Measurements from ENCODE around the gene TMEM143.
"Not testable (repeated sequence)": the region's sequence is repeated elsewhere in the genome, so short reads cannot be mapped to it uniquely, and the experiment has no call there.

TMEM143 gene

DNA sequence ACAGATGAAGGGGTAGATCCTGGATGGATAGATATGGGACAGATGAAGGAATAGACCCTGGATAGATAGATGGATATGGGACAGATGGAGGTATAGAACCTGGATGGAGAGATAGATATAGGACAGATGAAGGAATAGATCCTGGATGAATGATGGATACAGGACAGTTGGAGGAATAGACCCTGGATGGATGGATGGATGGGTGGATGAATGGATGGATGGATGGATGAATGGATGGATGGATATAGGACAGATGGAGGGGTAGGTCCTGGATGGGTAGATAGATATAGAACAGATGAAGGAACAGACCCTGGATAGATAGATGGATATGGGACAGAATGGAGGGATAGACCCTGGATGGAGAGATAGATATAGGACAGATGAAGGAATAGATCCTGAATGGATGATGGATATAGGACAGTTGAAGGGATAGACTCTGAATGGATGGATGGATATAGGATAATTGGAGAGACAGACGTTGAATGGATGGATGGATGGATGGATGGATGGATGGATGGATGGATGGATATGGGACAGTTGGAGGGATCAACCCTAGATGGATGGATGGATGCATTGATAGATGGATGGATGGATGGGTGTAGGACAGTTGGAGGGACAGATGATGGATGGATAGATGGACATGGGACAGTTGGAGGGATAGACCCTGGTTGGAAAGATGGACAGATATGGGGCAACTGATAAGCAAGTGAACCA lies 61.7 kb downstream of the TMEM143 start:
- FAIRE-seq (no peak), DNase-seq (ENCODE audit: insufficient read length, low spot score) (no peak)

GRCh38 chr19:48297975-48298374 lies 65.8 kb downstream of the TMEM143 start:
- DNase-seq (ENCODE audit: insufficient read length, low spot score) (no peak), FAIRE-seq (no peak)

GRCh38 chr19:48296963-48297734 lies 66.6 kb downstream of the TMEM143 start:
- FAIRE-seq (no peak), DNase-seq (ENCODE audit: insufficient read length, low spot score) (no peak)

DNA sequence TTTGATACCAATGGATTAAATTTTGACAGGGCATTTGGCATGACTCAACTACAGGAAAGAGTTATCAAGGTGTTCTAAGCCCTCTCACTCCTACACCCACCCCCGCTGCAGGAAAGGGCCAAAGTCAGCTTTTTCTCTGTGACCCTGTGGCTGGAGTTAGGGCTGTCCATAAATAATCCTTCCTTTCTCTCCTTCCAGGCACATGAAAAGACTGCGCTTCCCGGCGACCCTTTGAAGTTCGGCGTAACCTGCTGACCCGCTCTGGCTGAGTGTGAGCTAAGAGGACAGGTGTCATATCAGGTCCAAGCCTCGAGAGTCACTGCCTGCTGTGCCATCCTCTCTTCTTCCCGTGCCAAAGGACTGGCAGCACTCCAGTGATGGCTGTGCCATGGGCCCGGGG lies 68.3 kb downstream of the TMEM143 start:
- FAIRE-seq (no peak), DNase-seq (ENCODE audit: insufficient read length, low spot score) (no peak)

DNA sequence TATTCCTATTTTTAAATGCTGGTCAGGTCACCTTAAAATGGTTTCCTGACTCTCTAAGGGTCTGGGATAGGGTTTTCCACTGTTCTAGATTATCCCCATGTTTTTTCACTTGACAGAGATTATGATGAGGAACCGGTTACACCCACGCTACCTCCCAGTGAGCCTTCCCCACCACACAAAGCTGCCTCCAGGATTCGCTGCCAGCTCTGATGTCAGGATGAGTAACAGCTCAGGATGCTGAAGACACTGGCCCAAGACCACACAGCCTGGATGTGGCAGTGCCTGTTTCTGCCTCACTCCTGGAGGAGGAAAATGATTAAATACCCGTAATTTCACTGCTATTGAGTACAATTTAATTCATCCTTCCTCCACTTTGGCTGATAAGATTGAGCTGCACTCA lies 70.9 kb downstream of the TMEM143 start:
- FAIRE-seq (no peak), DNase-seq (ENCODE audit: insufficient read length, low spot score) (no peak)

DNA sequence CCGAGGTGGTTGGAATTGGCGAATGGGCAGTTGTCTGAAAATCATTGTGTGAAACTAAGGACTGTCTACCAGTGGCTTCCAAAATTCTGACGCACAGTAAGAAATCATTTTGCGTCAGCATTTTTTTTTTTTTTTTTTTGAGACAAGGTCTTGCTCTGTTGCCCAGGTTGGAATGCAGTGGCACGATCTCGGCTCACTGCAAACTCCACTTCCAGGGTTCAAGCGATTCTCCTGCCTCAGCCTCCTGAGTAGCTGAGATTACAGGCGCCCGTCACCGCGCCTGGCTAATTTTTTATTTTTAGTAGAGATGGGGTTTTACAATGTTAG lies 72.3 kb downstream of the TMEM143 start:
- not testable (repeated sequence) for DNase-seq (ENCODE audit: insufficient read length, low spot score); FAIRE-seq

DNA sequence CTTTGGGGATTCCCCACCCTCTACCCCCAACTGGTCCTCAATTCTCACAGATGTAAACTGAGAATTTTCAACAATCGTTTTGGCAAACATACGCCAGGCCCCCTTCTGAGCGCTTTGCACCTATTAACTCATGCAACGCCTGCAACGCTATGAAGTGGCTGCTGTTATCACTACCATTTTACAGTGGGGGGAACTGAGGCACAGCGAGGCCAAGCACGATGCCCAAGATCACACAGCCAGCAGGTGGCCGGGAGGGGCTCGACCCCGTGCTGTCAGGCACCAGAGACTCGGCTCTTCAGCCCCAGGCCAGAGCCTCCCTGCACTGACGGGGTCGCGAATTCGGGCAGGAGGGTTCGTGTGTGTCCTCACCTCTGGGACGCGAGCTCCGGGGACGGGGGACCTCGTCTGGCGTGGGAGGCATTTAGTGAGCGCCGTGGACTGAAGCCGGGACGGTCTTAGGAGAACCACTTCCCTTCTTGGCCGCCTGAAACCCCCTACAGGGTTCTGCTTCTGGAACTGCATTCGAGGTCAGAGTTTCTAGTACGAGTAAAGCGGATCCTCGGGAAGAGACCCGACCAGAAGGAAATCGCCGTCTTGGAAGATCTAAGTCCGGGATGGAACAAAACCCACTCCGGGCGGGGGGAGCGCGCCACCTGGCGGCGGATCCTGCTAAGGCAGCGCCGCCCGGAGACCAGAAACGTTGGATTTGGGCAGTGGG lies 72.8 kb downstream of the TMEM143 start:
- FAIRE-seq (peak; percentile 69), DNase-seq (ENCODE audit: insufficient read length, low spot score) (peak; percentile 46)

- FAIRE-seq (no peak), DNase-seq (ENCODE audit: insufficient read length, low spot score) (no peak)
Measured at GRCh38 chr19:48290401-48290770, 73.4 kb downstream of the TMEM143 start.

GRCh38 chr19:48287748-48288147 lies 76.0 kb downstream of the TMEM143 start:
- DNase-seq (ENCODE audit: insufficient read length, low spot score) (no peak), FAIRE-seq (no peak)

GRCh38 chr19:48284896-48285295 lies 78.8 kb downstream of the TMEM143 start:
- DNase-seq (ENCODE audit: insufficient read length, low spot score) (no peak), FAIRE-seq (no peak)

DNA sequence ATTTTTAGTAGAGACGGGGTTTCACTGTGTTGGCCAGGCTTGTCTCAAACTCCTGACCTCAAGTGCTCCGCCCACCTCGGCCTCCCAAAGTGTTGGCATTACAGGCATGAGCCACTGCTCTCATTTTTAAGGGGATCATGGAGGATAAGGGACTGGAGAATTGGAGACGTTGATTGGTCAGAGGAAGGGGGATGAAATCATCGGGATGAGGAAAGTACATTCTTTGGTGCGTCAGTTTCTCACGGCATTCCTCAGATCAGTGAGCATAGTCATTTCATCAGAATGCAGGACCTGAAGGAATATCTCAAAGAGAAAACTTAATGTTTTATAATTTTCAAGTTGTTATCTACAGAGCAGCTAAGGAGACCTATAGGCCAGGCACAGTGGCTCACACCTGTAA lies 79.8 kb downstream of the TMEM143 start:
- no peak for FAIRE-seq
- no peak for DNase-seq (ENCODE audit: insufficient read length, low spot score)
